ENCODE data around the gene PFN1. TPM values are rescaled to one million over a fixed set of nuclear protein-coding genes. Genes with fewer than 3 reads are reported as not detected.
A peak's percentile ranks its signal among the peaks of the same experiment; 100 is the strongest.

Gene PFN1
- total RNA-seq, 2 donors from 2014 or later = 1,346 to 1,950 TPM

DNA sequence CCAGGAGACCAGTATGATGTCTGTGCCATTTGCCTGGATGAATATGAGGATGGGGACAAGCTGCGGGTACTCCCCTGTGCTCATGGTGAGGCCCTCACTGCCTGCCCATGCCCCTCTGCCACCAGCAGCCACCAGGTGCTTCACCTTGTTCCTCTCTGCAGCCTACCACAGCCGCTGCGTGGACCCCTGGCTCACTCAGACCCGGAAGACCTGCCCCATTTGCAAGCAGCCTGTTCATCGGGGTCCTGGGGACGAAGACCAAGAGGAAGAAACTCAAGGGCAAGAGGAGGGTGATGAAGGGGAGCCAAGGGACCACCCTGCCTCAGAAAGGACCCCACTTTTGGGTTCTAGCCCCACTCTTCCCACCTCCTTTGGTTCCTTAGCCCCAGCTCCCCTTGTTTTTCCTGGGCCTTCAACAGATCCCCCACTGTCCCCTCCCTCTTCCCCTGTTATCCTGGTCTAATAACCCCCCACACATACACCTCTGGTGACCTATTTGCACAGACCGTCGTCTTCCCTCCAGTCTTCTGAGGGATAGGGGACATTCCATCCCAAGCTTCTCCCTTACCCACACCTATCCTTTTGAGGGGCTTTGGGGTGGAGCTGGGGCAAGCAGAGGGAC is 3.7 kb downstream of the PFN1 start:
- peak overlapping the region; percentile 91 for H3K4me3 Mint-ChIP-seq
- H3K4me1 Mint-ChIP-seq = peaks cover 40% of the 10 kb centered on the region
- peak overlapping the region; percentile 94 for H3K27ac Mint-ChIP-seq
- no peak for ATAC-seq (replicated peaks)
- H3K27me3 Mint-ChIP-seq = no peaks in the 10 kb centered on the region
- H3K9me3 Mint-ChIP-seq = no peaks in the 10 kb centered on the region
- peaks cover 88% of the 10 kb centered on the region for H3K36me3 Mint-ChIP-seq (ENCODE audit: low read depth)

GRCh38 chr17:4944163-4944553 is 4.2 kb downstream of the PFN1 start:
- Mint-ChIP-seq H3K9me3 (no peaks in the 10 kb centered on the region), H3K4me3 (peak overlapping the region; percentile 91), H3K27me3 (no peaks in the 10 kb centered on the region), H3K27ac (peak overlapping the region; percentile 94), H3K36me3 (ENCODE audit: low read depth) (peaks cover 90% of the 10 kb centered on the region), H3K4me1 (peaks cover 40% of the 10 kb centered on the region)
- peak; percentile 22 for ATAC-seq (replicated peaks)

GRCh38 chr17:4942760-4943508 is 5.4 kb downstream of the PFN1 start:
- Mint-ChIP-seq H3K4me3 (peak overlapping the region; percentile 91), H3K4me1 (peaks cover 46% of the 10 kb centered on the region), H3K9me3 (no peaks in the 10 kb centered on the region), H3K36me3 (ENCODE audit: low read depth) (peaks cover 95% of the 10 kb centered on the region), H3K27ac (peak overlapping the region; percentile 93), H3K27me3 (no peaks in the 10 kb centered on the region)
- ATAC-seq (replicated peaks) = no peak

- Mint-ChIP-seq H3K4me3 (peak overlapping the region; percentile 91), H3K36me3 (ENCODE audit: low read depth) (peaks cover 94% of the 10 kb centered on the region), H3K9me3 (no peaks in the 10 kb centered on the region), H3K4me1 (peaks cover 47% of the 10 kb centered on the region), H3K27ac (peak overlapping the region; percentile 93), H3K27me3 (no peaks in the 10 kb centered on the region)
- ATAC-seq (replicated peaks) = no peak
Measured at GRCh38 chr17:4941319-4941610, 7.1 kb downstream of the PFN1 start.

GRCh38 chr17:4940555-4941318 is 7.6 kb downstream of the PFN1 start:
- Mint-ChIP-seq H3K4me3 (peak overlapping the region; percentile 91), H3K4me1 (peaks cover 51% of the 10 kb centered on the region), H3K36me3 (ENCODE audit: low read depth) (peaks cover 94% of the 10 kb centered on the region), H3K27me3 (no peaks in the 10 kb centered on the region), H3K27ac (peak overlapping the region; percentile 93), H3K9me3 (no peaks in the 10 kb centered on the region)
- no peak for ATAC-seq (replicated peaks)

DNA sequence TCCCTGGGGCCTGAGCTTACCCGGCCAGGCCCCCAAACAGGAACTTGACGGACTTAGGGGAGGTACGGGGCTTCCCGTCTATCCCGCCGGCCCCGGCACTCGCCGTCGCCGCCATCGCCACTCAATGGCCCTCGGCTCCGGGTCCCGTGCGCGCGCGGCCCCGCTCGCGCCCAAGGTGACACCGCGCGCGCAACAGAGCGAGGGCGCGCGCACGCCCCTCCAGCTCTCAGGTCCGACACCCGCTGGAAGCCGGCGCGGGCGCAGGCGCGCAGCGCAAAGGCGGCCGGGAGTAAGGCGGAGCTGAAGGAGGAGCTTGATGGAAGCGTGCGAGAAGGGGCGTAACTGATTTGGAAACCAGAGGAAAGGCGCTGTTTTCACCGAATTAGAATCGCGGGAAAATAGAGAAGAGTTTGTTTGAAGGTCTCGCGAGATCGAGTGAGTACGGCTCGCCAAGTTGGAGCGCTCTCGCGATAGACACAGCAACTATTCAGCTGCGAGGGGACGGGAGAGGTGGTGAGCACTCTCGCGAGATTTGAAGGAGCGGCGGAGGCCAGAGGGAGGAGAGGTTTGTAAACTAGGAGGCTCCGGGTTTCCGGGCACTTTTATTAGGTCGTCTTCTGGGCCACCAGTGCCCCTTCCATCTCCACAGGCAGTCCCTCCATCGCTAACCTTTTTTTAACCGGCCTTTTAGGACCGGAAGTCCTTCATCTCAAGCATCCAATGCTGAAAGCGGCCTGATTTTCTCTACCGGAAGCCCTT is 8.4 kb downstream of the PFN1 start, which contains the start of the genes RNF167 and SLC25A11:
Gene RNF167, plus strand, starts transcription at position 473 of the 759 bp plus-strand sequence. CDS start 642 bp downstream, outside the sequence.
Gene SLC25A11, minus strand, starts transcription at position 251 of the 759 bp plus-strand sequence. Its CDS starts 136 bp downstream, at position 115.
- no peaks in the 10 kb centered on the region for H3K27me3 Mint-ChIP-seq
- H3K4me3 Mint-ChIP-seq = peak within 1 kb of the TSS; percentile 91
- H3K4me1 Mint-ChIP-seq = peaks cover 43% of the 10 kb centered on the region
- peaks cover 88% of the 10 kb centered on the region for H3K36me3 Mint-ChIP-seq (ENCODE audit: low read depth)
- H3K27ac Mint-ChIP-seq = peak within 1 kb of the TSS; percentile 93
- H3K9me3 Mint-ChIP-seq = no peaks in the 10 kb centered on the region
- peak; percentile 86 for ATAC-seq (replicated peaks)

DNA sequence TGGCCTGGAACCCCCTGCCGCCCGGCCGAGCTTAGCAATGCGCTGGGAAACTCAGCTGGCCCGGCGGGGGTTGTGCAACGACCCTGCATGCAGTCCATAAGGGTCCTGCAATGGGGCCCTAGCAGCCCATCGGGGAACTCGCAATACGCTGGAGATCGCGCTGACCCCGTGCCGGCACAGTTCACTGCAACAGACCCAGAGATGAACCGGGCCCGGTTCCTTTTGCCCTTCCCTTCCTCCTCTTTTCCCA is 8.9 kb downstream of the PFN1 start:
- H3K27me3 Mint-ChIP-seq = no peaks in the 10 kb centered on the region
- peaks cover 41% of the 10 kb centered on the region for H3K4me1 Mint-ChIP-seq
- peak; percentile 0 for ATAC-seq (replicated peaks)
- peaks cover 84% of the 10 kb centered on the region for H3K36me3 Mint-ChIP-seq (ENCODE audit: low read depth)
- peak overlapping the region; percentile 93 for H3K27ac Mint-ChIP-seq
- peak overlapping the region; percentile 91 for H3K4me3 Mint-ChIP-seq
- no peaks in the 10 kb centered on the region for H3K9me3 Mint-ChIP-seq

DNA sequence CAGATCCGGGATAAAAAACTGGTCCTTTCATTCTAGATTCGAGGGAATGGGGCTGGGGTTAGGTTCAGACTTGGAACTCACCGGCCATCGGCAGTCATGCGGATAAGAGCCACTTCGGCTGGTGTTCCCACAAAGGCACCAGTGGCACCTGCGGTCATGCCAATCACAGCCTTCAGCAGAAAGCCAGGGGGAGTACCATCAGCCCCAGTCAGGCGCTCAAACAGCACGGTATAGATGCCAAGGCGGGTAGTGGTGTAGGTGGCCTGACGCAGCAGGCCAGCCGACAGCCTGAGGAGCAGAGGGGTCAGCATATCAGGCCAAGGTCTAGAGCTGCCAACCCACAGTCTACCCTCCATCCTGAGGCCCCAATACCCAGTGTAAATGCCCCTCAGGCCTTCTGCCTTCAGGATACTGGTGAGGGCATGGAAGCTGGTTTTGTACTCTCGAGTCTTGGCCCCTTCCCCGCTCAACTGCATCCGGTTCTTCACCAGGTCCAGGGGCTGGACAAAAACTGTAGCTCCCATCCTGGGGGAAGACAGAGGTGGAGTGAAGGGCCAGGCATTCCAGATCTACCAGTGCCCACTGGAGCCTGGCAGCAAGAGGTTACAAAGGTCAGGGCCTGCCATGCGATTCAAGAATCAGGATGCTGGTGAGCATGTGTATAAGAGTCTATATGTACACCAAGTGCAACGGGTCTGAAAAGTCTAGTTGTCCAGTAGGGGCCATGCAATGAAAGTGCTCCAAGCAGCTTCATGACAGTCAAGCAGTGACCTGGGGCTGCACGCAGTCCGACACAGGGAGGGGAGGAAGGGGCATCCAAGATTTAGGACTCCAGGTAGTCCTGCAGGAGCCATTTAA is 9.4 kb downstream of the PFN1 start:
- peaks cover 84% of the 10 kb centered on the region for H3K36me3 Mint-ChIP-seq (ENCODE audit: low read depth)
- peak overlapping the region; percentile 93 for H3K27ac Mint-ChIP-seq
- no peak for ATAC-seq (replicated peaks)
- H3K9me3 Mint-ChIP-seq = no peaks in the 10 kb centered on the region
- peak overlapping the region; percentile 91 for H3K4me3 Mint-ChIP-seq
- H3K4me1 Mint-ChIP-seq = peaks cover 41% of the 10 kb centered on the region
- H3K27me3 Mint-ChIP-seq = no peaks in the 10 kb centered on the region

DNA sequence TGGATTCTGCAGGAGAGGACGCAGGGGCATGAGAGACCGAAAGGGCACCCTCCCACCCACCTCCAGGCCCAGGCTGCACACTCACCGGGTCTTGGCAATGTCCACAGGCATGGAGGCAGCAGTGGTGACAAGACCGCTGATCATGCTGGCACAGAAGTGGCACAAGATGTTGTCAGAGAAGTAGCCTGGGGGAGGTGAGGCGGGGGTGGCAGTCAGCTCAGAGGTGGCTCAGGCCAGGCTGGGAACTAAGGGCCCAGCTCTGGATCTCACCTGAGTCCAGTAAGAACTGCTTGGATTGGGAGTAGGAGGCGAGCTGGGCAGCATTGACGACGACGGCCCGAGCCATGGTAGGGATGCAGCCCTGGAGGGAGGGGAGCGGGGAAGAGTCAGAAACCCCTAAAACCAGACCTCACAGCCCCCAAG is 10.2 kb downstream of the PFN1 start:
- peak overlapping the region; percentile 91 for H3K4me3 Mint-ChIP-seq
- no peak for ATAC-seq (replicated peaks)
- H3K27ac Mint-ChIP-seq = peak overlapping the region; percentile 93
- peaks cover 44% of the 10 kb centered on the region for H3K4me1 Mint-ChIP-seq
- H3K36me3 Mint-ChIP-seq (ENCODE audit: low read depth) = peaks cover 78% of the 10 kb centered on the region
- H3K9me3 Mint-ChIP-seq = no peaks in the 10 kb centered on the region
- no peaks in the 10 kb centered on the region for H3K27me3 Mint-ChIP-seq

- Mint-ChIP-seq H3K27ac (peak overlapping the region; percentile 41), H3K27me3 (no peaks in the 10 kb centered on the region), H3K4me1 (peaks cover 40% of the 10 kb centered on the region), H3K4me3 (peak overlapping the region; percentile 91), H3K9me3 (no peaks in the 10 kb centered on the region), H3K36me3 (ENCODE audit: low read depth) (peaks cover 73% of the 10 kb centered on the region)
- no peak for ATAC-seq (replicated peaks)
Measured at GRCh38 chr17:4937553-4937952, 10.8 kb downstream of the PFN1 start.

DNA sequence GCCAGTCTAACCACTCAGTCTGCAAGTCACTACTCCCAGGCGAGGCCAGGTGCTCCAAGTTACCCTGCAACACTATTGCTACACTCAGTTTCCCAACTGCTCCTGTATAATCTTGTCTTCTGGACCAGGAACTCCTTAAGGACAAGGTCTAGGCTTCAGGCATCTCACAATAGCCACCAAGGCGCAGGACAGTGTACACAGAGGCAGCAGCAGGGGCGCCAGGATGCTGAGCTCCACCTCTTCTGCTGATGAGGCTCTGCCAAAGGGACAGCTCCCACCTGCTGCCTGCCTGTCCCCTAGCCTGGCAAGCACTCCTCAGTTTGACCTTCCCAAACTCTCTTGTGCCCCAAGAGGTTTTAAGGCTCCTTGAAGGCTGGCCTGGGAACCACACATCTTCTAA is 11.9 kb downstream of the PFN1 start:
- Mint-ChIP-seq H3K4me1 (peaks cover 33% of the 10 kb centered on the region), H3K27ac (peak overlapping the region; percentile 41), H3K36me3 (ENCODE audit: low read depth) (peaks cover 61% of the 10 kb centered on the region), H3K4me3 (no peak overlapping the region), H3K27me3 (no peaks in the 10 kb centered on the region), H3K9me3 (no peaks in the 10 kb centered on the region)
- no peak for ATAC-seq (replicated peaks)

GRCh38 chr17:4935650-4936049 is 12.7 kb downstream of the PFN1 start:
- Mint-ChIP-seq H3K4me1 (peaks cover 27% of the 10 kb centered on the region), H3K27ac (peak overlapping the region; percentile 25), H3K27me3 (no peaks in the 10 kb centered on the region), H3K9me3 (no peaks in the 10 kb centered on the region), H3K36me3 (ENCODE audit: low read depth) (peaks cover 54% of the 10 kb centered on the region), H3K4me3 (no peak overlapping the region)
- ATAC-seq (replicated peaks) = no peak

DNA sequence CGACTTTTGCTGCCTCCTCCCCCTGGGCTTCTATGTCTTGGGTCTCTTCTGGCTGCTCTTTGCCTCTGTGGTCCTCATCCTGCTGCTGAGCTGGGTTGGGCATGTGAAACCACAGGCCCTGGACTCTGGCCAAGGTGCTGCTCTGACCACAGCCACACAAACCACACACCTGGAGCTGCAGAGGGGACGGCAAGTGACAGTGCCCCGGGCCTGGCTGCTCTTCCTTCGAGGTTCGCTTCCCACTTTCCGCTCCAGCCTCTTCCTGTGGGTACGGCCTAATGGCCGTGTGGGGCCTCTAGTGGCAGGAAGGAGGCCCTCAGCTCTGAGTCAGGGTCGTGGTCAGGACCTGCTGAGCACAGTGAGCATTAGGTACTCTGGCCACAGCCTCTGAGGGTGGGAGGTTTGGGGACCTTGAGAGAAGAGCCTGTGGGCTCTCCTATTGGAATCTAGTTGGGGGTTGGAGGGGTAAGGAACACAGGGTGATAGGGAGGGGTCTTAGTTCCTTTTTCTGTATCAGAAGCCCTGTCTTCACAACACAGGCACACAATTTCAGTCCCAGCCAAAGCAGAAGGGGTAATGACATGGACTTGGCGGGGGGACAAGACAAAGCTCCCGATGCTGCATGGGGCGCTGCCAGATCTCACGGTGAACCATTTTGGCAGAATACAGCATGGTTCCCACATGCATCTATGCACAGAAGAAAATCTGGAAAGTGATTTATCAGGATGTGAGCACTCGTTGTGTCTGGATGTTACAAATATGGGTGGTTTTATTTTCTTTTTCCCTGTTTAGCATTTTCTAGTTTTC is 14.0 kb downstream of the PFN1 start:
- H3K27ac Mint-ChIP-seq = peak overlapping the region; percentile 47
- H3K4me3 Mint-ChIP-seq = peak overlapping the region; percentile 42
- peak; percentile 85 for ATAC-seq (replicated peaks)

More for the DNA sequence above, 14.0 kb downstream of the PFN1 start:
- H3K36me3 Mint-ChIP-seq (ENCODE audit: low read depth) = peaks cover 50% of the 10 kb centered on the region
- H3K9me3 Mint-ChIP-seq = no peaks in the 10 kb centered on the region
- peaks cover 27% of the 10 kb centered on the region for H3K4me1 Mint-ChIP-seq
- H3K27me3 Mint-ChIP-seq = no peaks in the 10 kb centered on the region

Measured in activated T-helper 17 cell treated with anti-CD3 and anti-CD28 coated beads, Interleukin-2, amount 50 U/mL, for 72 hours (primary cell).